Kidney tubule cell (primary cell): Measurements from ENCODE around the gene NACA2.
"Not testable (repeated sequence)": the region's sequence is repeated elsewhere in the genome, so short reads cannot be mapped to it uniquely, and the experiment has no call there.

ENCODE experiments used
- DNase-seq: peaks from one replicate; pipeline ENCODE4 v3.0.0-alpha.2; 2018; ENCODE audit warnings: low spot score

NACA2 gene

DNA sequence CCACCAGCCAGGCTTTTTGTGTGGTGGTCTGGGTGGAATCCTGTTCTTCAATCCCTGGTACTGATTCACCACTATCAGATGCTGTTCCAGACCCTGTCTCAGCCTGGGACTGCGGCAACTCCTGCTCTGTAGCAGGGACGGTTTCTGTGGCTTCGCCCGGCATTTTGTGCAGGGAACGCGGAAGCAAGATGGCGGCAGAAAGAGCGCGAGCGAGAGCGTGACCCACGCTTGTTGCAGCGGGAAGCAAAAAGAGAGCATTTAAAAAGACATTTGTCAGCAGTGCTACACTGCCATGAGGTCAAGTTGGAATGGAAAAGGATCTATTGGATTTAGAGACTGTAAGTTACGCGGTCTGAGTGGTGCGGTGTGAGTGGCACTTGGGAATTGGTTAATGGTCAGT is at the start of gene NACA2:
TSS of gene NACA2 (minus strand) at position 202 of the 400 bp plus-strand sequence. CDS start at position 163, 39 bp downstream.
- DNase-seq: no peak

DNA sequence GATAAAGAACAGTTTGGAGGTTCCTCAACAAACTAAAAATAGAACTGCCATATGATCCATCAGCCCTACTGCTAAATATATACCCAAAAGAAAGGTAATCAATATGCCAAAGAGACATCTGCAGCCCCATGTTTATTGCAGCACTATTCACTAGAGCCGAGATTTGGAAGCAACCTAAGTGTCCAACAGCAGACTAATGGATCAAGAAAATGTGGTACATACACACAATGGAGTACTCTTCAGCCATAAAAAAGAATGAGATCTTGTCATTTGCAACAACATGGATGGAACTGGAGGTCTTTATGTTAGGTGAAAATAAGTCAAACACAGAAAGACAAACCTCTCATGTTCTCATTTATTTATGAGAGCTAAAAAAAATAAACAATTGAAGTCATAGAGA is 48.8 kb upstream of the NACA2 start:
- DNase-seq: no peak

DNA sequence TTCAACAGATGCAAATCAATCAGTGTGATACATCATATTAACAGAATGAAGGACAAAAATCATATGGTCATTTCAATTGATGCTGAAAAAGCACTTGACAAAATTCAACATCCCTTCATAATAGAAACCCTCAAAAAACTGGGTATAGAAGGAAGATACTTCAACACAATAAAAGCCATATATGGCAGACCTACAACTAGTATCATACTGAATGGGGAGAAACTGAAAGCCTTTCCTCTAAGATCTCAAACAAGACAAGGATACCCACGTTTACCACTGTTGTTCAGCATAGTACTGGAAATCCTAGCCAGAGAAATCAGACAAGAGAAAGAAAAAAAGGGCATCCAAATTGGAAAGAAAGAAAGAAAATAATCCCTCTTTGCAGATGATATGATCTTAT is 47.1 kb upstream of the NACA2 start:
- DNase-seq: no peak

DNA sequence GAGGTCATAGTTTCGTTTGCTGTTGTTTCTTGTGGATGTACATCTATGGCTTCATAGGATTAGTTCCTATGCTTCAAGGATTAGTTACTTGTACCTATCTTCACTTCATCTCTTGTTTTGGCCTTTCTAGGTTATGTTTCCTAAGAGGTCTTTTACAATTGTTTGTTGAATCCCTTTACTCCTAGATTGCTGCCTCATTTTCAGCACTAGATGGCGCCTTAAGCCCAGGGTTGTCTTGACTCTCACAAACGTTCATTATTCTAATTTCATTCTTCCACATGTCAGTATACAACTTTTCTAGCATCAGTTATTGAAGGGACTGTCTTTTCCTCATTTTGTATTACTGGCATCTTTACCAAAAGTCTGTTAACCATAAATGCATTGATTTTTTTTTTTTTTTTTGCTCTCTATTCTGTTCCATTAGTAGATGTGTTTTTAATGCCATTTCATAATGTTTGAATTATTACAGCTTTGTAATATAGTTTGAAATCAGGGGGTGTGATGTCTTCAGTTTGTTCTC is 45.0 kb upstream of the NACA2 start:
- peak; percentile 56 for DNase-seq

DNA sequence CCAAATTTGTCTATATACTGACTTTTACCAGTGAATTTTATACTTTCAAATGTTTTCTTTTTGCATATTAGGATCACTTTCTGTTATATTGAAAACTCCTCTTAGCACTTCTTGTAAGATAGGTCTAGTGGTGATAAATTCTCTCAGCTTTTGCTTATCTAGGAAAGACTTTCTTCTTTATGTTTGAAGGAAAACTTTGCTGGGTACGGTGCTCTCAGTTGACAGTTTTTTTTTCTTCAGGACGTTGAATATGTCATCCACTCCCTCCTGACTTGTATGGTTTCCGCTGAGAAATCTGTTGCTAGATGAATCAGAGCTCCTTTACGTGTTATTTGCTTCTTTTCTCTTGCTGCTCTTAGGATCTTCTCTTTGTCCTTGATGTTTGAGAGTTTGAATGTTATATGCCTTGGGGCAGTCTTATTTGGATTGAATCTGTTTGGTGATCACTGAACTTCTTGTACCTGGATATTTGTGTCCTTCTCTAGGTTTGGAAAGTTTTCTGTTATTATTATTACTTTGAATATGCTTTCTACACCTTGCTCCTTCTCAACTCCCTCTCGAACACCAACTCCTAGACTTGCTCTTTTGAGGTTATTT is 44.0 kb upstream of the NACA2 start:
- DNase-seq: no peak

DNA sequence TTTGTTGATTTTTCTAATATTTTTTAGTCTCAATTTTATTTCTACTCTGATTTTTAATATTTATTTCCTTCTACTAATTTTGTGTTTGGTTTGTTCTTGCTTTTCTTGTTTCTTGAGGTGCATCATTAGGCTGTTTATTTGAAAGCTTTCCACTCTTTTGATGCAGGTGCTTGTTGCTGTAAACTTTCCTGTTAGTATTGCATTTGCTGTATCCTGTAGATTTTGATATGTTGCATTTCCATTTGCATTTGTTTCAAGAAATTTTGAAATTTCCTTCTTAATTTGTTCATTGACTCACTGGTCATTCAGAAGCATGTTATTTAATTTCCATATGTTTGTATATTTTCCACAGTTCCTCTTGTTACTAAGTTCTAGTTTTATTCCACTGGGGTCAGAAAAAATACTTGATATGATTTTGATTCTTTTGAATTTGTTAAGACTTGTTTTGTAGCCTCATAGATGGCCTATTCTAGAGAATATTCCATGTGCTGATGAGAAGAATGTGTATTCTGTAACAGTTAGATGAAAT is 43.1 kb upstream of the NACA2 start:
- DNase-seq: no peak

DNA sequence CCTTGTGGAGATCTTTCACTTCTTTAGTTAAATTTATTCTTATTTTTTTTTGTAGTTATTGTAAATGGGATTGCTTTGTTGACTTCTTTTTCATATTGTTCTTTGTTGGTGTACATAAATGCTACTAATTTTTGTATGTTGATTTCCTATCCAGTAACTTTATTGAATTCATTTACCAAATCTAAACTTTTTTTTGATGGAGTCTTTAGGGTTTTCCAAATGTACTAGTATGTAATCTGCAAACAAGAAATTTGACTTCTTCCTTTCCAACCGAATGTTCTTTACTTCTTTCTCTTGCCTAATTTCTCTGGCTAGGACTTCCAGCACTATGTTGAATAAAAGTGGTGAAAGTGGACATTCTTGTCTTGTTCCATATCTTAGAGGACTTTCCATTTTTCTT is 41.8 kb upstream of the NACA2 start:
- DNase-seq: no peak

DNA sequence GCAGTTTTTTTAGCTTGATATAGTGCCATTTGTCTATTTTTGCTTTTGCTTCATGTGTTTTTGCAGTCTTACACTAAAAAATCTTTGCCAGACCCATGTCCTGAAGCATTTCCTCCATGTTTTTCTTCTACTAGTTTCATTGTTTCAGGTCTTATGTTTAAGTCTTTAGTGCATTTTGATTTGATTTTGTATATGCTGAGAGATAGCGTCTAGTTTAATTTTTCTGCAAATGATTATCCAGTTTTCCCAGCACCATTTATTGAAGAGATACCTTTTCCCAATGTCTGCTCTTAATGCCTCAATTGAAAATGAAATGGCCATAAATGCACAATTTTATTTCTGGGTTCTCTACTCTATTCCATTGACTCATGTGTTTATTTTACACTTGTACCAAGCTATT is 40.8 kb upstream of the NACA2 start:
- DNase-seq: no peak

DNA sequence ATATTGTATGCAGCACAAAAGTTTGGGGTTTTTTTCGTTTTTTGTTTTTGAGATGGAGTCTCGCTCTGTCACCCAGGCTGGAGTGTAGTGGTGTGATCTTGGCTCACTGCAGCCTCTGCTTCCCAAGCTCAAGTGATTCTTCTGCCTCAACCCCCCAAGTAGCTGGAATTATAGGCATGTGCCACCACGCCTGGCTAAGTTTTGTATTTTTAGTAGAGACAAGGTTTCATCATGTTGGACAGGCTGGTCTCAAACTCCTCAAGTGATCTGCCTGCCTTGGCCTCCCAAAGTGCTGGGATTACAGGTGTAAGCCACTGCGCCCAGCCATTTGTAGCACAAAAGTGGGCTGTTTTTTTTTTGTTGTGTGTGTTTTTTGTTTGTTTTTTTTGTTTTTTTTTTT is 37.1 kb upstream of the NACA2 start:
- DNase-seq: not testable (repeated sequence)

DNA sequence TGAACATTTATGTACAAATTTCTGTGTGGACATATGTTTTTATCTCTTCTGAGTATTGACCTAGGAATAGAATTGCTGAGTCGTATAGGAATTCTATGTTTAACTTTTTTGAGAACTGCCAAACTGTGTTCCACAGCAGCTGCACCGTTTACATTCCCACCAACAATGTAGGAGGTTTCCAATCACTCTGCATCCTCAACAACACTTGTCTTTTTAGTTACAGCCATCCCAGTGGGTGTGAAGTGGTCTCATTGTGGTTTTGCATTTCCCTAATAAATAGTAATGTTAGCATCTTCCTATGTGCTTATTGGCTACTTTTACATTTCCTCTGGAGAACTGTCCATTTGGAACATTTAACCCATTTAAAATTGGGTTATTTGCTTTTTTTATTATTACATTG is 36.6 kb upstream of the NACA2 start:
- no peak for DNase-seq

DNA sequence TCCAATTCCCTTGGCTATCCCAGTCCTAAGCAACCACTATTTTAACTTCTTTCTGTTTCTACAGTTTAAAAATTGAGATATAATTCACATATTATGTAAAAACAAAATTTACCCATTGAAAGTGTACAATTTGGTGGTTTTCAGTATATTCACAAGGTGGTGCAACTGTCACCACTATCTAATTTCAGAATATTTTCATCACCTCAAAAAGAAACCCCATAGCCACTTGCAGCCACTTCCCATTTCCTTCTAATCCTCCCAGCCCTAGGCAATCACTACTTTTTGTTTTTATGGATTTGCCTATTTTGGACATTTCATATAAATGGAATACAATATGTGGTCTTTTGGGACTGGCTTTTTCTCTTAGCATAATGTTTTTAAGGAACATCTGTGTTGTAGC is 36.1 kb upstream of the NACA2 start:
- DNase-seq: no peak

DNA sequence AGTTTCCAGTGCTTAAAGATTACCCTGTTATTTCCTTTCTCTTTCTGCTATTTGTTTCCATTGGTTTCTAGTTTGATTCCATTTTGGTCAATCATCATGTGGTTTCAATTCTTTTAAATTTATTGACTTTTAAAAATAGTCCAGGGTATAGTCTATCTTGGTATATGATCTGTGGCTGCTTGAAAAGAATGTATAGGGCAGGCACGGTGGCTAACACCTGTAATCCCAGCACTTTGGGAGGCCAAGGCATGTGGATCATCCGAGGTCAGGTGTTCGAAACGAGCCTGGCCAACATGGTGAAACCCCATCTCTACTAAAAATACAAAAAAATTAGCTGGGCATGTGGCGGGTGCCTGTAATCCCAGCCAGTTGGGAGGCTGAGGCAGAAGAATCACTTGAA is 34.5 kb upstream of the NACA2 start:
- DNase-seq: no peak

DNA sequence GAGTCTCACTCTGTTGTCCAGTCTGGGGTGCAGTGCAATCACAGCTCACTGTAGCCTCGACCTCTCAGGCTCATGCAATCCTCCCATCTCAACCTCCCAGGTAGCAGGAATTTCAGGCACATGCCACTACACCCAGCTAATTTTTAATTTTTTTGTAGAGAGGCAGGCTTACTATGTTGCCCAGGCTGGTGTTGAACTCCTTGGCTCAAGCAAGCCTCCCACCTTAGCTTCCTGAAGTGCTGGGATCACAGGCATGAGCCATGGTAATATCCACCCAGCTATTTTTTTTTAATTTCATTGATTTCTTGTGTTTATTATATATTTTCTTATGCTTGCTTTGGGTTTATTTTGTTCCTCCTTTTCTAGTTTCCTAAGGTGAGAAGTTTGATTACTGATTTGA is 33.9 kb upstream of the NACA2 start:
- DNase-seq: no peak

DNA sequence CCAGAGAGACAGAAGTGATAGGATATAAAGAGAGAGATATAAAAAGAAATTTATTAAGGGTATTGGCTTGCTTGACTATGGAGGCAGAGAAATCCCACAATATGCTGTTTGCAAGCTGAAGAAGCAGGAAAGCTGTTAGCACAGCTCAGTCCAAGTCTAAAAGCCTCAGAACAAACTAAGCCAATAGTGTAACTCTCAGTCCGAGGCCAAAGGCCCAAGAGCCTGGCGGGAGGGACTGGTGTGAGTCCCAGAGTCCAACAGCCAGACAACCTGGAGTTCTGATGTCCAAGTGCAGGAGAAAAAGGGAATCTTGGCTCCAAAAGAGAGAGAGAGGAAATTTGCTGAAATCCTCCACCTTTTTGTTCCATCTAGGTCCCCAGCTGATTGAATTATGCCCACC is 30.3 kb upstream of the NACA2 start:
- no peak for DNase-seq

DNA sequence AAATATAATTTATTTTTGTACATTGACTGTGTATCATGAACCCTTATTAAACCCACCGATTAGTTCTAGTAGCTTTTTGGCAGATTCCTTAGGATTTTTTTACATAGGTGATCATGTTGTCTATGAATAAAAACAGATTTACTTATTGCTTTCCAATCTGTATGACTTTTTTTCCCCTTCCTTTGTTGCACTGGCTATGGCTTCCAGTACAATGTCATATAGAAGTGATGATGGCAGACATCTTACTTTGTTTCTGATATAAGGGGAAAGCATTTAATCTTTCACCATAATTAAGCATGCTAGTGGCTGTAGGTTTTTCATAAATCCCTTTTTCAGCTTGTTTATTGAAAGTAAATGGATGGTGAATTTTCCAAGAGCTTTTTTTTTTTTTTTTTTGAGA is 28.9 kb upstream of the NACA2 start:
- DNase-seq: no peak

DNA sequence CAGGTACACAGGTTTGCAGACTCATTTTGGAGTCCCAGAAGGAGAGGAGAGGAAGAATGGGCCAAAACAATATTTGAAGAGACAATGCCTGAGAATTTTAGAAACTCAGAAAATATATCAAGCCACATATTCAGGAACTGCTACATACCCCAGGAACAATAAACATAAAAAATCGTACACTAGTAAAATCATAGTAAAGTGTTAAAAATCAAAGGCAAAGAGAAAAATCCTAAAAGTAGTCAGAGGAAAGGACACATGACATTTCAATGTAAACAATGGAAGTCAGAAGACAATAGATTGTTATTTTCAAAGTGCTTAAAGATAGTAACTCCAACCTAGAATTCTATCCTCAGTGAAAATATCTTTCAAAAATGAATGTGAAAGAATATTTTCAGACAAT is 28.5 kb upstream of the NACA2 start:
- DNase-seq: no peak

DNA sequence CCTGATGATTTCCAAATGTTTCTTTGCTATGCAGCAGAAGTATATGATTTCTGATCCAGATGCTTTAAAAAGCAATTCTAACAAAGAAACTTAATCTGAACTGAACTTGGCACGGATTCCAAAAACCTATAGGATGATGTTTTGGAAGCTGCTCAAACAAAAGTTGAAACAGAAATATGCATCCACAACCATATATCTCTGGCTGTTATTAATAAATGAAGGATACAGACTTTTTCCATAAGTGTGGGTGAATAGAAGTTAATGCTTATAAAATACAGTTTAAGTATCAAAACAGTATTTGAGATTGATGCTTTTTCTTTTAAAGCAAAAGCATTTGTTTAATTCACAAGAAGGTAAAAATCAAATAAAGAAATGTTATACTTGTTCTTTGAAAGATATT is 27.9 kb upstream of the NACA2 start:
- no peak for DNase-seq

DNA sequence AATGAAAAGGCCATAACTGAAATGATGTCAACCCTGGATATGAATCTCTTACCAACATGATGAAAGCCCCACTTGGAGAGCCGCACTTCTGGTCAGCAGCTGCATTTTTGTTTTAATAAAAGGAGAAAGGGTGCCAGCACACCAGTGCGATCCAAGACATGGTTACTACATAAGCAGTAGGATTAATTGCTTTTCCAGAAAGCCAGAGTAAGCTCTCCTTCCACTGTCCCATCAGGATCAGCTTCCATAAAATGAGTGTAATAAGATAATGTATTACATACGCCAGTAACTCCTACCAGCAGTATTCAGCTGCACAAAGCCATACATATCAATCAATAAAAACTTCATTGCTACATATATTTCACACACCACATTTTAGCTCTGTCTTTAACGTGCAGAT is 26.3 kb upstream of the NACA2 start:
- no peak for DNase-seq

DNA sequence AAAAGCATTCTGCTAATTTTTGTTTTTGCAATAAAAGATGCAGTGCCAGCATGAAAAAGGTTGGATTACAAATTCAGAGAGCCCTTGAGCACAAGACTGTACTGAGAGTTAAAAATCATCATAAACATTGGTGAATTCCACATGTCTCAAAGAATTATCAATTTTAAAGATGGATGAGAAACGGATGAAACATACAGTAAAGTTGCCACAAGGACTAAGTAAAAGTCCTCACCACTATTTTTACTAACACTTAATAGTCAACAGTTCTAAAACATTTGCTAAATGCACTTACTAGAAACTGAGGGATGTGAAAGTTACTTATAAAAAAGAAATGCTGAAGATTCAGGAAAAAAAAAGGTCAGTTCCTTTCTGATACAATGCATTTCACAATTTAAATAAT is 25.8 kb upstream of the NACA2 start:
- DNase-seq: no peak

DNA sequence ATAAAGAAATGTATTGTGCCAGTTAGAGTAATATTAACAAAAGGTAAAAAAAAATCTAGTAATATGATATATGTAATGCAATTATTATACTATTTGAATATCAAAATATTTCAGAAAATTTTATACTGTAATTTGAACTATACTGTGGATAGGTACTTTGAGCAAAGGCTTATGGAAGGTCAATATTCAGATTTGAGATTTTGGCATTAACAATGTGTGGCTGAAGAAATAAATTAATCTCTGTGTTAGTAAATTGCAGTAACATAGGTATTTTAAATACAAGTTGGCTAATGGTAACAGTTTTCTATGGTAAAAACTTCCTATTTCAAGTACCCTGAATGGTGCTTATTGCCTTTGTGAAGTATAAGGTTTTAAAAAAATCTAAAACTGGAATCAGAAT is 23.2 kb upstream of the NACA2 start:
- DNase-seq: no peak

DNA sequence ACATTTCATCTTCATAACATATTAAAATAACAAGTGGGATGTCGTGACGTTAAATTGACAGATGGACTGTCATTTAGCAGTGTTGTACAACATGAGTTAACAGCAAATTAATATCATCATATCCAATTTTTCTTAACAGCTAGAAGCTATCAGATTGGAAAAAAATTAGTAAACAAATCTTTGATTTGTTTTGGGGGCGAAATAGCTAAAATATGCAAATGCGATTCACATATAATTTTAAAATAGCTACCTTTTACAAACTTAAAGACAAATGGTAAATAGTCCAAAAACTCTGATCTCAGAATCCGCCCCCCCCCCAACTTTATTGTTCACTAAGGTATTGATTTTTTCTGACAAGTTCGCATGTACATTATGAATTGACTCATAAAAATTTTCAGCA is 20.3 kb upstream of the NACA2 start:
- no peak for DNase-seq

DNA sequence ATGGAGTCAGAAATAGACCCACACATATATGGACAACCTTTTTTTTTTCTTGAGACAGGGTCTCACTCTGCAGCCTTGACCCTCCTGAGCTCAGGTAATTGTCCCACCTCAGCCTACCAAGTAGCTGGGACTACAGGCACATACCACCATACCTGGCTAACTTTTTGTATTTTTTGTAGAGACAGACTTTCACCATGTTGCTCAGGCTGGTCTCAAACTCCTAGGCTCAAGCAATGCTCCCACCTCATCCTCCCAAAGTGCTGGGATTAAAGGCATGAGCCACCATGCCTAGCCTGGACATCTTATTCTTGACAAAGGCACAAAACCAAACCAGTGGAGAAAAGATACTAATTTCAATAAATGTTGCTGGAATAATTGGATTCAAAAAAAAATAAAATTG is 14.7 kb upstream of the NACA2 start:
- no peak for DNase-seq

DNA sequence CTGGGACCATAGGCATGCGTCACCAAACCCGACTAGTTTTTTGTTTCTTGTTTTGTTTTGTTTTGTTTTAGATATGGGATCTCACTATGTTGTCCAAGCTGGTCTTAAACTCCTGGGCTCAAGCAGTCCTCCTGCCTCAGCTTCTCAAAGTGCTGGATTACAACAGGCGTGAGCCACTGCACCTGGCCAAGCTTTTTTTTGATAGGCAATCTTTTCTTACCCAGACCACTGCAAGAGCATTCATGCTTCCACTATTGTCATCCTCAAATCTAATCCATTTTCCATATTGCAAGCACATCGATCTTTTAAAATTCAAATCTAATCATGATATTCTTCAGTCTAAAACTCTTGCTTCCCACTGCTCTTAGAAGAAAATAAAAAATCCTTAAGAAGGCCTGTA is 10.3 kb upstream of the NACA2 start:
- DNase-seq: no peak

DNA sequence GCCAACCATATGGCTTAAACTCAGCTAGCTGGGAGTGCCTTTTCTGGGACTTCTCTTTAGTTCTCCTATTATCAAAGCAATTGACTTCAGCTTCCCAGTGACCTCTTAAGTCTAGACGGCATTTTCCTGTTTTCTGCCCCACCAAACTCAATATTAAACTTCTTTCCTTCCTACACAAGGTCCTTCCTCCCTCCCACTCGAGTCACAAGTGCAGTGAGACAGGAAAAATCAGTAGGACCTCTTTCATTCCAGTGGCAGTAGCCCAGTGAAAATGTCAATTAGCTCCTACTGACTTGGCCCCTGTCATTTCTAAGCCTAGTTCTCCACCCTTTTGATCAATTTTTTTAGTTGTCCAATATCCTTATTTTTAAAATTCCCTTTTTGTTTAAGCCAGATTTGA is 9.6 kb upstream of the NACA2 start:
- no peak for DNase-seq

DNA sequence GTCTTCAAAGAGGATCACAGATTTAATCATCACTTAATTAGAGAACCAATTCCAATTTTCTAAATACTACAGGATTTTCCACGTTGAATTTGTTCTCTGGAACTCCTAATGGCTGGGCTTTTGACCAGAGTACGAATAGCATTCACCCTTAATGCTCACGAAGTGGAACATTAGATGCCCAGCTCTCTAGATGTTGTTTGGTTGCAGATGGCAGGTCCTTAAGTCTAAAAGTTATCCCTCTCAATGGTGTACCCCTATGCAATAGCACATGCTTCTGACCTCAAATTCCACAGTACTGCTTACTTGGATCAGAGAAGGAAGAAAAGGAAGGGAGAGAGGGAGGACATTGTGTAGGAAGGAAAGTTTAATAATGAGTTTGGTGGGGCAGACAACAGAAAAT is 8.6 kb upstream of the NACA2 start:
- DNase-seq: no peak
